DND-41 (cell line): ENCODE results near the gene BSG.
A peak's percentile ranks its signal among the peaks of the same experiment; 100 is the strongest.

Experiments
- ATAC-seq: fragments of 200-7000 bp; cut with Tn5 transposase; 3 replicates; pipeline ENCODE4 v1.9.1; 2021; ENCODE audit warnings: low read depth; ENCODE audit not compliant: insufficient read depth
- DNase-seq: peaks from one replicate; pipeline ENCODE4 v3.0.0-alpha.2; 2020
- H2AFZ ChIP-seq: 2 replicates; pipeline ENCODE4 v1.6.0; 2012; ENCODE audit warnings: low read depth, low read length
- H3K27ac ChIP-seq: 2 replicates; pipeline ENCODE4 v1.5.1; 2012; ENCODE audit warnings: low read length, inconsistent platforms
- H3K27me3 ChIP-seq: fragments of 200-600 bp; sonication (generic); 2 replicates; pipeline ENCODE4 v1.6.0; 2012; ENCODE audit warnings: low read length, mild to moderate bottlenecking, inconsistent platforms; ENCODE audit not compliant: insufficient read depth, poor library complexity
- H3K36me3 ChIP-seq: 2 replicates; pipeline ENCODE4 v1.5.1; 2012; ENCODE audit warnings: low read length, inconsistent platforms; ENCODE audit not compliant: insufficient read depth
- H3K4me1 ChIP-seq: 2 replicates; pipeline ENCODE4 v1.5.1; 2012; ENCODE audit warnings: mild to moderate bottlenecking, low read length; ENCODE audit not compliant: insufficient read depth
- H3K4me2 ChIP-seq: 2 replicates; pipeline ENCODE4 v1.6.0; 2012; ENCODE audit warnings: mild to moderate bottlenecking, moderate library complexity, low read length, inconsistent platforms; ENCODE audit not compliant: insufficient read depth
- H3K4me3 ChIP-seq, 2 experiments: fragments of 200-600 bp in 1 of 2; shearing (Covaris generic) in 1 of 2; 2 replicates each; pipeline ENCODE4 v1.5.1; 2012 to 2016; ENCODE audit warnings: inconsistent platforms in 2 of 2, low read length in 2 of 2, mild to moderate bottlenecking in 2 of 2, low read depth in 1 of 2, moderate library complexity in 1 of 2
- H3K79me2 ChIP-seq: 2 replicates; pipeline ENCODE4 v1.6.0; 2012; ENCODE audit warnings: low read length, inconsistent platforms; ENCODE audit not compliant: insufficient read depth
- H3K9ac ChIP-seq: 2 replicates; pipeline ENCODE4 v1.6.0; 2012; ENCODE audit warnings: low read depth, mild to moderate bottlenecking, inconsistent platforms, low read length, moderate library complexity
- H3K9me3 ChIP-seq: 2 replicates; pipeline ENCODE4 v1.5.1; 2012; ENCODE audit warnings: low read length, moderate library complexity, mild to moderate bottlenecking, inconsistent platforms; ENCODE audit not compliant: insufficient read depth, severe bottlenecking
- H4K20me1 ChIP-seq: 2 replicates; pipeline ENCODE4 v1.6.0; 2012; ENCODE audit warnings: low read length; ENCODE audit not compliant: insufficient read depth
- CTCF ChIP-seq: IDR thresholded peaks from 2 replicates; pipeline ENCODE4 v1.5.1; 2012; ENCODE audit warnings: borderline replicate concordance, low read length, moderate library complexity, mild to moderate bottlenecking; ENCODE audit not compliant: poor library complexity, severe bottlenecking; ENCODE audit errors: extremely low read depth
- EZH2 ChIP-seq: IDR thresholded peaks from 3 replicates; pipeline ENCODE4 v1.6.1; 2012; ENCODE audit warnings: borderline replicate concordance, low read depth, mild to moderate bottlenecking, moderate library complexity, low read length, inconsistent platforms; ENCODE audit not compliant: severe bottlenecking

The BSG gene

DNA sequence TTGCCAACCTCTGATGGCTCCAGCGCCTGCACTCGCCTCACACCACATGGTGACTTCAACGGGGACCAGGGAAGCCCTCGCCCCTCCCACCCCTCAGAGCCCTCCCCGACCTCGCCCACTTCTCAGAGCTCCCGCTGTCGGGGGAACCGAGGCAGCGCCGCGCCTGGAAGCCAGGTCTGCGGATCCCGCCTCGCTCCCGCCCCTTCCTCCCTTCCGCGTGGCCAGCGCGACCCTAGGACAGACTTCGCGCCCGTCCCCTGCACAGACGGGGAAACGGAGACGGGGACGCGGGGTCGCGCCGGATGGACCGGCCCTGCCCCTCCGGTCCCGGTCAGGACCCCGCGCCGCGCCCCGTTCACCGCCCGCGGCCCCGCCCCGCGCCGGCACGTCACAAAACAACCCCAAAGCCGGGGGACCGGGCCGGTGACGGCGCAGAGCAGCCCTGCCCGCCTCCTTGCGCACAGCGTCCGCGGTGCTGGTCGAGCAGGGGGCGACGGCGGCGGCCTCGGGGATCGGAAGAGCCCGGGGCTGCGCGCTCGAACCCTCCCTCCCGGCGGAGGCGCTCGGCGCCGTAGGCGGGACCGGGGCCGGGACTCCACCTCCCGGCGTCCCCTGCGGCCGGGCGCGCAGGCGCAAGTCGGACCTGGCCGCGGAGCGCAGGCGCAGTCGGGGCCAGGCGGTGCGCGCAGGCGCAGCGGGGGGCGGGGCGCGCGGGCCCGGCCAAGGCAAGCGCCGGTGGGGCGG is 41.2 kb upstream of the BSG start:
- Histone ChIP-seq H3K9ac (peak overlapping the region; percentile 95), H3K4me3 (peak overlapping the region; percentile 81 to 99), H3K9me3 (no peaks in the 10 kb centered on the region), H3K27me3 (no peaks in the 10 kb centered on the region), H3K36me3 (peaks cover 15% of the 10 kb centered on the region), H3K4me2 (peak overlapping the region; percentile 86), H3K4me1 (peaks cover 30% of the 10 kb centered on the region), H4K20me1 (peaks cover 44% of the 10 kb centered on the region), H3K27ac (peak overlapping the region; percentile 78), H2AFZ (peak overlapping the region; percentile 99), H3K79me2 (peaks cover 41% of the 10 kb centered on the region)
- peak; percentile 86 for ATAC-seq
- no peak for TF ChIP-seq CTCF
- TF ChIP-seq EZH2: no peak
- peak; percentile 90 for DNase-seq

- Histone ChIP-seq H3K4me3 (peak within 1 kb of the TSS; percentile 97 to 99), H3K36me3 (peaks cover 23% of the 10 kb centered on the region), H2AFZ (peak within 1 kb of the TSS; percentile 99), H3K4me2 (peak within 1 kb of the TSS; percentile 93), H3K9me3 (no peaks in the 10 kb centered on the region), H3K27ac (peak within 1 kb of the TSS; percentile 78), H4K20me1 (peaks cover 45% of the 10 kb centered on the region), H3K79me2 (peaks cover 43% of the 10 kb centered on the region), H3K9ac (peak within 1 kb of the TSS; percentile 95), H3K4me1 (peaks cover 30% of the 10 kb centered on the region), H3K27me3 (no peaks in the 10 kb centered on the region)
- no peak for TF ChIP-seq EZH2
- no peak for TF ChIP-seq CTCF
- ATAC-seq (no peak; the same call in 2 of the 3 replicates), DNase-seq (no peak)
Observed at GRCh38 chr19:531753-532560, 40.4 kb upstream of the BSG start, which contains the start of gene CDC34. Gene CDC34, plus strand, starts transcription at chr19:531760. Its CDS starts 172 bp downstream, at chr19:531932.

DNA sequence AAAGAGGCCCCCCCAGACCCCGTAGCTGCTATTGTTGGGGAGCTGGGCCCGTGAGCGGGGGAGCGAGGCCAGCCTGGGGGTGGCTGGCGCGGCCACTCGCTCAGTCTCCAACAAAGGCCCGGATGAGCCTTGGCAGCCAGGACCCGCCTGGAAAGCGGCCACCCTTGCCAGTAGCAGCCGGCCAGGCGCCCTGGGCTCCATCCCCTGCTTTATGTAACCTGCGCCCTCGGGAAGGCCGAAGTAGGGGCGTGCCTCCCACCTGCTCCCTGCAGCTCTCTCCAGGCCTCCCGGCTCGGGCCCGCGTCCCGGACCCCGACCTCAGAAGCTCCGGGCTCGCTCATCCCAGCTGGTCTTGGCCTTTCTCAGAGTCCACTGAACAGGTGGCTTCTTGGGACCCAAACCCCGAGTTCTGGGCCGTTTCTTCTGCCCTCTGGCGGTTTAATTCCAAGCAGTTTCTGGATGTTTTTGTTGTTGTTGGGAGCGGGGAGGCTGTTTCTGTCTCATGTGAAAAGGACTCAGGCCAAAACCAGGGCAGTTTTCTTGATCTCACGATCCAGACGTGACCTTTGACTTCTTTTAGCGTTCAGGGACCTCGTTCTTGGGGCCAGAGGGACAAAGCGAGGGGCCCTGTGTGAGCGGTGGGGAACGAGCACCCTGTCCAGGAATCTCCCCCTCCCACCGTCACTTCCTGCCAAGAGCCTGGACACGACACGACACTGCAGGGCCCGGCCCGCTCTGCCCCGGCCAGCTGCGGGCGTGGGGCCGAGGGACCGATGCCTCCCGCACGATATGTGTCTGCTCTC is 39.6 kb upstream of the BSG start:
- Histone ChIP-seq H3K9ac (peak overlapping the region; percentile 95), H2AFZ (peak overlapping the region; percentile 38; the same call in 1 of the 2 replicates), H3K4me3 (peak overlapping the region; percentile 97 to 99), H4K20me1 (peaks cover 45% of the 10 kb centered on the region), H3K4me1 (peaks cover 30% of the 10 kb centered on the region), H3K36me3 (peaks cover 28% of the 10 kb centered on the region), H3K4me2 (peak overlapping the region; percentile 93), H3K9me3 (no peaks in the 10 kb centered on the region), H3K27me3 (no peaks in the 10 kb centered on the region), H3K79me2 (peaks cover 43% of the 10 kb centered on the region), H3K27ac (peak overlapping the region; percentile 71)
- DNase-seq (peak; percentile 55), ATAC-seq (0 out of 3 replicates have a peak, but pooled peaks have one; percentile 4)
- TF ChIP-seq EZH2: no peak
- peak; percentile 59 for TF ChIP-seq CTCF
